IPS-18c (cell line): ENCODE measurements around the gene MFSD12.
A peak's percentile ranks its signal among the peaks of the same experiment; 100 is the strongest.
"Not testable (repeated sequence)": the region's sequence is repeated elsewhere in the genome, so short reads cannot be mapped to it uniquely, and the experiment has no call there.

ENCODE experiments used
- H3K4me3 ChIP-seq: 2 replicates; pipeline ENCODE4 v1.7.0; 2013; ENCODE audit warnings: low read depth, mild to moderate bottlenecking, low read length, moderate library complexity; ENCODE audit not compliant: insufficient read depth
- H3K9me3 ChIP-seq: one replicate; pipeline ENCODE4 v1.6.1; 2013; ENCODE audit warnings: mild to moderate bottlenecking, low read length, moderate library complexity; ENCODE audit not compliant: control insufficient read depth, insufficient read depth

MFSD12 gene

GRCh38 chr19:3586707-3587346 is 29.4 kb upstream of the MFSD12 start:
- Histone ChIP-seq H3K4me3 (no peak overlapping the region), H3K9me3 (no peaks in the 10 kb centered on the region)

- Histone ChIP-seq H3K9me3 (no peaks in the 10 kb centered on the region), H3K4me3 (peak overlapping the region; percentile 49; the same call in 1 of the 2 replicates)
Measured at GRCh38 chr19:3586127-3586626, 28.8 kb upstream of the MFSD12 start.

GRCh38 chr19:3585301-3586126 is 28.1 kb upstream of the MFSD12 start, which contains the start of gene GIPC3:
Gene GIPC3, plus strand, starts transcription at chr19:3585478. Its CDS starts 120 bp downstream, at chr19:3585598.
- Histone ChIP-seq H3K9me3 (no peaks in the 10 kb centered on the region), H3K4me3 (peak within 1 kb of the TSS; percentile 49; the same call in 1 of the 2 replicates)

GRCh38 chr19:3584036-3584802 is 26.8 kb upstream of the MFSD12 start:
- not testable (repeated sequence) for H3K9me3 ChIP-seq, H3K4me3 ChIP-seq

- not testable (repeated sequence) for H3K4me3 ChIP-seq, H3K9me3 ChIP-seq
Measured at GRCh38 chr19:3581792-3582191, 24.4 kb upstream of the MFSD12 start.

GRCh38 chr19:3580156-3580934 is 23.0 kb upstream of the MFSD12 start:
- H3K4me3 ChIP-seq: no peak overlapping the region
- H3K9me3 ChIP-seq: no peaks in the 10 kb centered on the region

- Histone ChIP-seq H3K9me3 (no peaks in the 10 kb centered on the region), H3K4me3 (no peak overlapping the region; the same call in 1 of the 2 replicates)
Measured at GRCh38 chr19:3578390-3578789, 21.0 kb upstream of the MFSD12 start.

GRCh38 chr19:3577723-3578344 is 20.4 kb upstream of the MFSD12 start:
- H3K4me3 ChIP-seq: peak overlapping the region; percentile 51
- no peaks in the 10 kb centered on the region for H3K9me3 ChIP-seq

GRCh38 chr19:3576696-3577443 is 19.5 kb upstream of the MFSD12 start:
- H3K4me3 ChIP-seq: peak overlapping the region; percentile 65
- no peaks in the 10 kb centered on the region for H3K9me3 ChIP-seq

- Histone ChIP-seq H3K9me3 (no peaks in the 10 kb centered on the region), H3K4me3 (peak overlapping the region; percentile 65)
Measured at GRCh38 chr19:3575949-3576673, 18.7 kb upstream of the MFSD12 start.

- H3K4me3 ChIP-seq: no peak overlapping the region
- no peaks in the 10 kb centered on the region for H3K9me3 ChIP-seq
Measured at GRCh38 chr19:3575260-3575741, 17.9 kb upstream of the MFSD12 start.

- H3K9me3 ChIP-seq: no peaks in the 10 kb centered on the region
- H3K4me3 ChIP-seq: peak overlapping the region; percentile 92; the same call in 1 of the 2 replicates
Measured at GRCh38 chr19:3573858-3574637, 16.7 kb upstream of the MFSD12 start.

GRCh38 chr19:3573162-3573857 is 15.9 kb upstream of the MFSD12 start:
- peak overlapping the region; percentile 92 for H3K4me3 ChIP-seq
- no peaks in the 10 kb centered on the region for H3K9me3 ChIP-seq

GRCh38 chr19:3572855-3573161 is 15.4 kb upstream of the MFSD12 start, which contains the start of gene HMG20B:
Gene HMG20B, plus strand, starts transcription at chr19:3572944. Its CDS starts 366 bp downstream, at chr19:3573310.
- Histone ChIP-seq H3K4me3 (peak within 1 kb of the TSS; percentile 92), H3K9me3 (no peaks in the 10 kb centered on the region)
